HFFc6 (cell line): ENCODE measurements around the gene PTGR1. TPM values are rescaled to one million over a fixed set of nuclear protein-coding genes. Genes with fewer than 3 reads are reported as not detected.

ENCODE experiments used
- DNase-seq: peaks from one replicate; pipeline ENCODE4 v3.0.0-alpha.2; 2018
- H3K27ac Mint-ChIP-seq: 2 replicates; pipeline ENCODE4 v1.8.0; 2020; ENCODE audit warnings: mild to moderate bottlenecking, mixed read lengths
- H3K27me3 Mint-ChIP-seq: 2 replicates; pipeline ENCODE4 v1.8.0; 2021; ENCODE audit warnings: mild to moderate bottlenecking, moderate library complexity, mixed read lengths; ENCODE audit not compliant: insufficient read depth
- H3K36me3 Mint-ChIP-seq: 2 replicates; pipeline ENCODE4 v1.8.0; 2021; ENCODE audit warnings: low read depth, mixed read lengths
- H3K4me1 Mint-ChIP-seq: 2 replicates; pipeline ENCODE4 v1.8.0; 2020; ENCODE audit warnings: low read depth, mixed read lengths
- H3K4me3 Mint-ChIP-seq: 2 replicates; pipeline ENCODE4 v1.8.0; 2020; ENCODE audit warnings: mild to moderate bottlenecking, moderate library complexity, mixed read lengths
- H3K9me3 Mint-ChIP-seq: 2 replicates; pipeline ENCODE4 v1.8.0; 2020; ENCODE audit warnings: mild to moderate bottlenecking, mixed read lengths
- total RNA-seq, 6 experiments: library from RNA; stranded (reverse); fragmentation: NEBNext Ultra II Directional; extraction: Animal tissue kit (Norgen Biotek cat#: 25700); gene quantifications; 2 replicates in 1 of 6; 3 replicates in 5 of 6; pipeline ENCODE4 v1.2.3, GENCODE V29; 2021
- TF ChIP-seq, protein P1 (sequence below): fragments of 200-600 bp; sonication (generic); IDR thresholded peaks from 2 replicates; pipeline ENCODE4 v1.5.0; 2021; ENCODE audit warnings: antibody characterized with exemption, mild to moderate bottlenecking

Gene PTGR1
- total RNA-seq, 6 experiments from 2014 or later = 50.3 to 86.6 (median 82.4) TPM

GRCh38 chr9:111531716-111532115 lies 67.7 kb downstream of the PTGR1 start:
- Mint-ChIP-seq H3K4me1 (peaks cover 19% of the 10 kb centered on the region), H3K9me3 (peaks cover 29% of the 10 kb centered on the region), H3K27me3 (no peaks in the 10 kb centered on the region; the same call in 1 of the 2 replicates), H3K36me3 (peaks cover 39% of the 10 kb centered on the region), H3K4me3 (no peak overlapping the region), H3K27ac (no peak overlapping the region)
- DNase-seq = no peak
- TF ChIP-seq, protein P1, sequence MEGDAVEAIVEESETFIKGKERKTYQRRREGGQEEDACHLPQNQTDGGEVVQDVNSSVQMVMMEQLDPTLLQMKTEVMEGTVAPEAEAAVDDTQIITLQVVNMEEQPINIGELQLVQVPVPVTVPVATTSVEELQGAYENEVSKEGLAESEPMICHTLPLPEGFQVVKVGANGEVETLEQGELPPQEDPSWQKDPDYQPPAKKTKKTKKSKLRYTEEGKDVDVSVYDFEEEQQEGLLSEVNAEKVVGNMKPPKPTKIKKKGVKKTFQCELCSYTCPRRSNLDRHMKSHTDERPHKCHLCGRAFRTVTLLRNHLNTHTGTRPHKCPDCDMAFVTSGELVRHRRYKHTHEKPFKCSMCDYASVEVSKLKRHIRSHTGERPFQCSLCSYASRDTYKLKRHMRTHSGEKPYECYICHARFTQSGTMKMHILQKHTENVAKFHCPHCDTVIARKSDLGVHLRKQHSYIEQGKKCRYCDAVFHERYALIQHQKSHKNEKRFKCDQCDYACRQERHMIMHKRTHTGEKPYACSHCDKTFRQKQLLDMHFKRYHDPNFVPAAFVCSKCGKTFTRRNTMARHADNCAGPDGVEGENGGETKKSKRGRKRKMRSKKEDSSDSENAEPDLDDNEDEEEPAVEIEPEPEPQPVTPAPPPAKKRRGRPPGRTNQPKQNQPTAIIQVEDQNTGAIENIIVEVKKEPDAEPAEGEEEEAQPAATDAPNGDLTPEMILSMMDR = no peak

DNA sequence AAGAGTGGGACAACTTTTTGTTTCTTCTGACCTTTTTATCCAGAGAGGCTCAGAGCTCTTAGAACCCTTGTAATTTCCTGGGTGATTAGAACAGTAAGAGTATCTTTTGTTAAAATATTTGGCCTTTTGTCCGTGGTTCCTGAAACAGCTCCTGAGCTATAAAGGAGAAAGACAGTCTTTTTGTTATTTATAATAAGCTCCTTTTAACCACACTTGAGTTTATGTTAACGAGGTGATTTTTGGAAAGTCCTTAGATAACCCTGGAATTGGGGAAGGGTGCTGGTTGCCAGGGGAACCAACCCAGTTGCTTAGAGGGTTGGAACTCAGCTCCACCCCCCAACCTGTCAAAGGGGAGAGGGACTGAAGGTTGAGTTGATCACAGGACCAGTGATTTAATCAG lies 69.7 kb downstream of the PTGR1 start:
- H3K36me3 Mint-ChIP-seq = peaks cover 30% of the 10 kb centered on the region
- TF ChIP-seq, protein P1 = no peak
- H3K27me3 Mint-ChIP-seq = no peaks in the 10 kb centered on the region
- H3K9me3 Mint-ChIP-seq = peaks cover 19% of the 10 kb centered on the region
- peaks cover 30% of the 10 kb centered on the region for H3K4me1 Mint-ChIP-seq
- no peak overlapping the region for H3K27ac Mint-ChIP-seq
- no peak for DNase-seq
- no peak overlapping the region for H3K4me3 Mint-ChIP-seq

GRCh38 chr9:111527347-111527746 lies 72.1 kb downstream of the PTGR1 start:
- Mint-ChIP-seq H3K36me3 (peaks cover 9% of the 10 kb centered on the region; the same call in 1 of the 2 replicates), H3K27ac (no peak overlapping the region), H3K4me3 (no peak overlapping the region), H3K9me3 (peaks cover 4% of the 10 kb centered on the region; the same call in 1 of the 2 replicates), H3K27me3 (0 out of 2 replicates have a peak, but pooled peaks cover 2% of the 10 kb centered on the region), H3K4me1 (peaks cover 24% of the 10 kb centered on the region)
- TF ChIP-seq, protein P1 = no peak
- DNase-seq = no peak

DNA sequence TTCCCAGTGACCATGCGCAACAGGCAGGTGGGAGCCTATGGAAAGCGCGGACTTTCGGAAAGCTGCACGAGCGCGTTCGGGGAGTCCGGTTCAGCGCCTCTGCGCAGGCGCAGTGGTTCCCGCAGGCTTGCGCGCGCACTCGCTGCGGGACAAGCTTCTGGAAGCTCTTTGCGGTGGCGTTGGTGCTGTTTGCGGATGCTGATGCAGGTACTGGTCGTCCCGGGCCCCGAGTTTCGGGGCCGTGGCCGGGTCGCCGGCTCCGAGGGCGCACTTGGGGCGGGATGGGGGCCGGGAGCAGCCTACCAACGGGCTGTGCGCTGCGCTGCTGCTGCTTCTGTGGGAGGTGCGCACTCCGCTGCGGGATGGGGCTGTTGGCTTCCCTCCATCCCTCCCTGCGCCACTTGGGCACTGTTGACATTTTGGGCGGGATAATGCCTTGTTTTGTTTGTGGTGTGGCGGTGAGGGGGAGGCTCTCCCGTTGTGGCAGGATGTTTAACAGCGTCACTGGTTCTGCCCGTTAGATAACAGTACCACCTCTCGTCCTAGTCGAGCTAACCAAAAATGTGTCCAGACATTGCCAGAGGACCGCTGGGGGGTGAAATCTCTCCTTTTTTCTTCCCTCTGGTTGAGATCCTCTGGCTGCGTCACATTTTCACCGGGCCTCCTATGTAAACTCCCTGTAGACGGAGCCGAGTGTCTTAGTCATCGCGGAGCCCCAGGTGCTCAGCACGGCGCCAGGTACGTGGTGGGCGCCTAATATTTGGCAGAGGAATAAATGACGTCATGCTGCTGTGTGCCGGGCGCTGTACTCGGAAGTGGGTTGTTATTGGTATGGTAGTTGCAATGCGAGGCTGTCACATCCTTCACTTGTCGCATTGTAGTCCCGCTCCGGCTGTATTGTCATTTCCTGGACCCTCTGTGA lies 74.1 kb downstream of the PTGR1 start, which contains the start of gene ZNF483:
Gene ZNF483 (plus strand): TSS at position 124 of the 922 bp plus-strand sequence. CDS start 2,217 bp downstream, outside the sequence.
- Mint-ChIP-seq H3K27me3 (peaks cover 6% of the 10 kb centered on the region), H3K9me3 (peaks cover 4% of the 10 kb centered on the region; the same call in 1 of the 2 replicates), H3K4me3 (peak within 1 kb of the TSS; percentile 87), H3K4me1 (peaks cover 24% of the 10 kb centered on the region), H3K36me3 (peaks cover 5% of the 10 kb centered on the region; the same call in 1 of the 2 replicates), H3K27ac (peak within 1 kb of the TSS; percentile 45)
- DNase-seq = peak; percentile 7
- TF ChIP-seq, protein P1 = no peak

GRCh38 chr9:111524731-111525055 lies 74.8 kb downstream of the PTGR1 start:
- peaks cover 5% of the 10 kb centered on the region; the same call in 1 of the 2 replicates for H3K36me3 Mint-ChIP-seq
- H3K27ac Mint-ChIP-seq = no peak overlapping the region
- DNase-seq = no peak
- peak overlapping the region; percentile 87 for H3K4me3 Mint-ChIP-seq
- peaks cover 8% of the 10 kb centered on the region for H3K27me3 Mint-ChIP-seq
- peaks cover 24% of the 10 kb centered on the region for H3K4me1 Mint-ChIP-seq
- TF ChIP-seq, protein P1 = no peak
- H3K9me3 Mint-ChIP-seq = peaks cover 4% of the 10 kb centered on the region; the same call in 1 of the 2 replicates
